ENCODE measurements around the gene MRPL58.

GRCh38 chr17:74978240-74978639 lies 34.2 kb upstream of the MRPL58 start:
- no peak for TF ChIP-seq POLR2AphosphoS5 (IDR thresholded peaks at IDR 0.05)
- TF ChIP-seq POLR2A (IDR thresholded peaks at IDR 0.05), result no peak

Measured in breast epithelium (tissue), 3 donors.